Measurements from ENCODE around the gene TMEM164. TPM values are rescaled to one million over a fixed set of nuclear protein-coding genes. Genes with fewer than 3 reads are reported as not detected.

TMEM164 gene
- total RNA-seq, 2 donors from 2014 or later: 12.5 to 14.2 TPM

DNA sequence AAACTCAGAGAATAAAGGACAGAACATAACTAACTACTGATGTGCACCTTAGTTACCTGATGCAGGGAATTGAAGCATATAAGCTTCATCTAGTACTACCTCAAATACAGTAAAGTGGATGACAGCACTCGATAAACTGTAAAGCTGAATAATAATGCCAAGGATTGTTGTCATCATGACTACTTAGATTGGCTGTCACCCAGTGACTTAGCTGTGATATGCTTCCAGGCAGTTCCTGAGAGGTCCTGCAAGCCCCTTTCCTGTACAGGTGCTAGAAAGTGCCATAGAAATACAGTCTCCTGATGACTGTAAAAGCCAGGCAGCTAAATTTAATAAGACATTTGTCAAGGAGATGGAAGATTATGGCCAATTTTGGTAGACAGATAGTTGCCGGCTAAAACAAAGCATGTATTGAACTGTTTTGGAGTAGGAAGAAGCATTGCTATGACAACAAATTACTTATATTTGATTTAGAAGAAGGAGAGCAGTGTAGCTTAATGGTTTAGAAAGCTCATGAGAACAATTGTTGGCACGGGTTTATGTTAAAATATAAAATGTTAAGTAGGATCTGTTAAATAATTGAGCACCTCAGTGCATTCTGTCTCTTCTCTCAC is 29.7 kb downstream of the TMEM164 start:
- intact Hi-C loops (cut with DNase I): no loop called here
- DNase-seq (ENCODE audit: low spot score): no peak

GRCh38 chrX:110034036-110034435 is 31.1 kb downstream of the TMEM164 start:
- no peak for DNase-seq (ENCODE audit: low spot score)
- intact Hi-C loops (cut with DNase I): no loop called here

- no peak for DNase-seq (ENCODE audit: low spot score)
- intact Hi-C loops (cut with DNase I): no loop called here
These were observed 33.5 kb downstream of the TMEM164 start for GRCh38 chrX:110036162-110037033.

- no peak for DNase-seq (ENCODE audit: low spot score)
- intact Hi-C loops (cut with DNase I): no loop called here
These were observed 34.3 kb downstream of the TMEM164 start for GRCh38 chrX:110037178-110037577.

GRCh38 chrX:110038900-110039299 is 36.0 kb downstream of the TMEM164 start:
- intact Hi-C loops (cut with DNase I): no loop called here

DNA sequence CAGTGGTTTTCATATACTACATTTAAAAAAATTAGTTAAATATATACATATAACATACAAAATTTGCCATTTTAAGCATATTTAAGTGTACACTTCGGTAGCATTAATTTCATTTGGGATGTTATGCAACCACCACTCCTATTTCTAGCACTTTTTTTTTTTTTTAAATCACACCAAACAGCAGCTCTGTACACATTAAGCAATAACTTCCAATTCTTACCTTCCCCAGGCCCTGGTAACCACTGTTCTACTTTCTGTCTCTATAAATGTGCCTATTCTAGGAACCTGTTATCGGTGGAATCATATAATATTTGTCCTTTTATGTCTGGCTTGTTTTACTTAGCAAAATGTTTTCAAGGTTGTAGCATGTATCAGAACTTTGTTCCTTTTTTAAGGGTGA is 39.1 kb downstream of the TMEM164 start:
- intact Hi-C loops (cut with DNase I): no loop called here
- no peak for DNase-seq (ENCODE audit: low spot score)

More at GRCh38 chrX:110038900-110039299, 36.0 kb downstream of the TMEM164 start:
- DNase-seq (ENCODE audit: low spot score): no peak

DNA sequence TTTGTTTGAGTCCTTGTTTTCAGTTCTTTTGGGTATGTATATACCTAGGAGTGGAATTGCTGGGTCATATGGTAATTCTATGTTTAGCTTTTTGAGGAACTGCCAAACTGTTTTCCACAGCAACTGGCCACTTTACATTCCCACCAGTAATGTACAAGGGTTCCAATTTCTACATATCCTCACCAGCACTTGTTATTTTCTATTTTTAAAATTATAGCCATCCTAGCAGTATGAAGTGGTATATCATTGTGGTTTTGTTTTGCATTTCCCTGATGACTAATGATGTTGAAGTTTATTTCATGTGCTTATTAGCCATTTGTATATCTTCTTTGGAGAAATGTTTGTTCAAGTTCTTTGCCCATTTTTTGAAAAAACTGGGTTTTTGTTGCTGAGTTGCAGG is 39.6 kb downstream of the TMEM164 start:
- intact Hi-C loops (cut with DNase I): no loop called here
- no peak for DNase-seq (ENCODE audit: low spot score)

DNA sequence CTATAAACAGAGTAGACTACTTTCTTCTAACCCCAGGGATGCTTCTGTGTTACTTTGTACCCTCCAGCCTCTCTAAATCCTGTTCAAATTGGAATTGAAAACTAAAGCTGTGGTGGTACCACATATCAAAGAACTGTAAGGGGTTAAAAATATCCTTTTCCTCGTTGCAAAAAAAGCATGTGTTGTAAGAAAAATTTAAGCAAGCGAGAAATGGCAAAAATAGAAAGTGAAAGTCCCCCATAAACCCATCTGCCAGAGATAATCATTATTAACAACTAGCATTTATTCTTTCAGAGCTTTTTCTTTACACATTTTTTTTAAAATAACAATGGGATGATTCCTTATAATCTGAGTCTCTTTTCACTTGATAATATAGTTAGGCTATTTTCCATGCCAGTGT is 40.6 kb downstream of the TMEM164 start:
- DNase-seq (ENCODE audit: low spot score): no peak
- intact Hi-C loops (cut with DNase I): no loop called here

- DNase-seq (ENCODE audit: low spot score): no peak
- intact Hi-C loops (cut with DNase I): no loop called here
These were observed 41.7 kb downstream of the TMEM164 start for GRCh38 chrX:110044346-110045249.

DNA sequence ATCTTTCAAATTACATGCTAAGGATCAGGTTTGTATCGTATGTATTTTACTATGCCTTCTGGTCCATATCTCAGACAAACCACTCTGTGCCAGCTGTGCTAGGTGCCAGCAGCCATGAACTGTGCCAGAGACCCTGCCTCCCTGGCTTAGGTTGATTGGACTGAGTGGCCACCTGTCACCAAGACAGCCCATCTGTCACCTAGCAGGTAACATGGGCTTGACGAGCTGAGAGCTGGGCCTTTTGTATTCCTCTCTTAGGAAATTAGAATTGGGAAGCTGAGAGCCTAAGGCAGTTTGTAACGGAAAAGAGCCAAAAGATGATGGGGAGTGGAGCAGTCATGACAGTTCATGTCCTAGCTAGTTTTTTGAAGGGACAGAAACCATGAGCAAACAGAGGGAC is 42.5 kb downstream of the TMEM164 start:
- no peak for DNase-seq (ENCODE audit: low spot score)
- intact Hi-C loops (cut with DNase I): no loop called here

DNA sequence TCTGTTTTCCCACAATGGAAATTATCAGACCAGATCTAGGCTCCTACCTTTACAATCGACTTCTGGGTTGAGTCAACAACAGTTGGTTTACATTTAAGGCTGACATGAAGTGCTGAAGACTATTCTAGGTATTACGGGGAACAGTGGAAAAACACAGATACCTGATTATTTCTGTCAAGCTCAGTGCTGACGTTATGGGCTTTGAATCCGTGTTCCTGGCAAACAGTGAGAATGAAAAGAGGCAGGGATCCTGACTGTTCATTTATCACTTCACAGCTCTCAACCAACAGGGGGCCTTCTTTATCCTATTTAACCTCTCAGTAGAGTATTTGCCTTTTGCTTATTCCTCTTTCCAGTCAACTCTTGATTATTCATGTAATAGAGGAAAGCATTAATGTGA is 43.1 kb downstream of the TMEM164 start:
- intact Hi-C loops (cut with DNase I): no loop called here

GRCh38 chrX:110046971-110047370 is 44.1 kb downstream of the TMEM164 start:
- intact Hi-C loops (cut with DNase I): no loop called here

More for the DNA sequence above, 43.1 kb downstream of the TMEM164 start:
- no peak for DNase-seq (ENCODE audit: low spot score)

DNA sequence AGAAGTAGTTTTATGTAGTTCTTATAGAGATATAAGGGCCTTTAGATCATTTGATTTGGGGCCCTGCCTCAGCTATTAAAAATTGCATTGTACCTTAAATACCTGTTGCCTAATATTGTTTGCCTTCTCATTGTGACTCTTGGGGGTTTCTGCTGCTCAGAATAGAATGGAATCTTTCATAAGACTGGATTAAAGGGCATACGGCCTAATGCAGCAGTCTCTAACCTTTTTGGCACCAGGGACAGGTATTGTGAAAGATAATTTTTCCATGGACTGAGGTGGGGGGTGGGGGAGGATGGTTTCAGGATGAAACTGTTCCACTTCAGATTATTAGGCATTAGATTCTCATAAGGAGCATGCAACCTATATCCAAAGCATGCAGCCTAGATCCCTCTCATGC is 46.2 kb downstream of the TMEM164 start:
- intact Hi-C loops (cut with DNase I): no loop called here
- no peak for DNase-seq (ENCODE audit: low spot score)

More at GRCh38 chrX:110046971-110047370, 44.1 kb downstream of the TMEM164 start:
- no peak for DNase-seq (ENCODE audit: low spot score)

DNA sequence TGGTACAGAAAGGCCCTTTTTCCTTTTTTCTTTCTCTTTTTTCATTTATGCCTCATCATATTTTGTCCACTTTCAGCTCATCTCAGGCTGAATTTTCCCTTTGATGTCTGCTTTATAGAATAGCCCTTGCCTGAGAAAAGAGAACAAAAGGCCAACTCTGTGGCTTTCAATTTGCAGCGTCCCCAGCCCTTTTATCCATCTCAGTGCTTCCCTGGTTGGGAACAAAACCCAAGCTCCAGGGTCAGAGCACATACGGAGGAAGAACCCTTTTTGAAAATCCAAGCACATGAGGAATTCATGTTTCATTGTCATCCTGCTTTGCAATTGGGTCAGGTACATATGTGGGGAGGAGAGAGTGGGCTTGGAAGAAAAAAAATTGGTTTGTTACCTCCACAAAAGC is 47.5 kb downstream of the TMEM164 start:
- intact Hi-C loops (cut with DNase I): loop anchor here in 1 of 2 donors (5.0 kb wide), 1 partner anchor 1868 kb away; no protein-coding TSS in a partner anchor
- DNase-seq (ENCODE audit: low spot score): no peak

DNA sequence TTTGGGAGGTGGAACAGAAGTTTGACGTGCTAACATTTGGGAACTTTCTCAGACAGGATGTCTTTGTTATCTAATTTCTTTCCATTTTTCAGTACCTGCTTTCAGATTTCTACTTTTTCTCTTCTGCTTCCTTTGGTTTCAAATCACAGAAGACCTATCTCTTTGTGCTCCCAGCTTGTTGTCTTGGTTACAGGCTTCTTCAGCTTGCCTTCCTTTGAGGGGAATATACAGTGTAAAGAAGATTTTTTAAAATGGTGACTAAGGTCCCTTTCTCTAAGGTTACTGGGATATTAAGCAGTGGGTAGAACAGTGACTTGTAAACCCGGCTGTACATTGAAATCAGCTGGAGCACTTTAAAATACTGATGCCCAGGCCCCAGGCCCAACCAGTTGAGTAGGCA is 48.0 kb downstream of the TMEM164 start:
- intact Hi-C loops (cut with DNase I): loop anchor here in 1 of 2 donors (5.0 kb wide), 1 partner anchor 1869 kb away; no protein-coding TSS in a partner anchor
- DNase-seq (ENCODE audit: low spot score): no peak

DNA sequence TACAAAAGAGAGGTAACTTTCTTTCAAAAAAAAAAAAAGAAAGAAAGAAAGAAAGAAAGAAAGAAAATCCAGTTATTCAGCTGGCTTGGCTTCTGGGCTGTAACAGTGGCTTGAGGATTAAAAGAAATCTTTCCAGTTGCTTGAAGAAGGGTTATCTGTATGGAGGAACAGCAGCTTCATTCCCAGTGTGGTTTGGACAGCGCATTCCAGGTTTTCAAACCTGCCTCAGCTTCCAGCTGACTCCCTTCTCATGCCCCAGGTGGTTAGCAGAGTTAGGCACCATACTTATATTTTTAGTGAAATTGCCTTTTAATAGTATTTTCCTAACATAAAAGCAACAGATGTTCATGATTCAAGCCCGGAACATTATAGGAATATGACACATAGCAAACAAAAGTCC is 48.6 kb downstream of the TMEM164 start:
- no peak for DNase-seq (ENCODE audit: low spot score)
- intact Hi-C loops (cut with DNase I): loop anchor here in 1 of 2 donors (5.0 kb wide), 1 partner anchor 1869 kb away; no protein-coding TSS in a partner anchor

DNA sequence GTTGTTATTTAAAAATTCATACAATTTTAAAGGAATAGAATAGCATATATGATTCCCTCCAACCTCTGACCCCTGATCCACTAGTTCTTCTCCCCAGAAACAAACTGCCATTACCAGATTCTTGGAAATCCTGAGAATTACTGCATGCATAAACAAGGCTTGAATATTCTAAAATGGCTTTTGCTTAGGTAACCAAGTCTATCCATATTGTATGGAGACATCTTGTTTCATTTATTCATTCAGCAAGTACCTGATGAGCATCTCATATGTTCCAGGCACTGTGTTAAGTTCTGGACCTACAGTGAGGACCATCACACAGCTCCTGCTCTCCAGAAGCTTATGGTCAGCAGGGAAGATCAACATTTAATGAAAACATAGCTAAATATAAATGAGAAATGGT is 49.4 kb downstream of the TMEM164 start:
- intact Hi-C loops (cut with DNase I): loop anchor here in 1 of 2 donors (5.0 kb wide), 1 partner anchor 1870 kb away; no protein-coding TSS in a partner anchor
- DNase-seq (ENCODE audit: low spot score): no peak

DNA sequence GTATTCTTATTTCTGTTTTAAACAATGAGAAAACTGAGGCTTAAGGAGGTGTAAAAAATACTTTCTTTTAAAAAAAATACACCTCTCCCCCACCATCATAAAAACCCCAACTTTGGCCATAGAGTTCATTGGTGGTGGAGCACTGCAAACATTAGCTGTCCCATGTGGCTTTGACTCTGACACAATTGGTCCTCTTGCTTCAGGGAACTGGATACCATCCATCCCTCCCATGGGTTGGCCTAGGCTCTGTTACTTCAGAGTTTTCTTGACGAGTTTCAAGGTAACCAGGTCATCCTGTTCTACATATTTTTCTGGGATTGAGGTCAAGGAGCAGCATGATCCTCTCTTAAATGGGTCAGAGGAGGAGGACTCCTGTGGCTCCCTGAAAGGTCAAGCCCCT is 50.5 kb downstream of the TMEM164 start:
- no peak for DNase-seq (ENCODE audit: low spot score)
- intact Hi-C loops (cut with DNase I): loop anchor here in 1 of 2 donors (5.0 kb wide), 1 partner anchor 1871 kb away; no protein-coding TSS in a partner anchor

GRCh38 chrX:110055616-110056015 is 52.7 kb downstream of the TMEM164 start:
- intact Hi-C loops (cut with DNase I): no loop called here
- DNase-seq (ENCODE audit: low spot score): no peak
